T-helper 2 cell (primary cell): ENCODE data around the gene PLAAT4.
"Not testable (repeated sequence)": the region's sequence is repeated elsewhere in the genome, so short reads cannot be mapped to it uniquely, and the experiment has no call there.

ENCODE experiments used
- DNase-seq, 5 experiments: peaks; one replicate each; pipeline versions ENCODE4 v3.0.0 to v3.0.0-alpha.2; 2012 to 2022

Gene PLAAT4

DNA sequence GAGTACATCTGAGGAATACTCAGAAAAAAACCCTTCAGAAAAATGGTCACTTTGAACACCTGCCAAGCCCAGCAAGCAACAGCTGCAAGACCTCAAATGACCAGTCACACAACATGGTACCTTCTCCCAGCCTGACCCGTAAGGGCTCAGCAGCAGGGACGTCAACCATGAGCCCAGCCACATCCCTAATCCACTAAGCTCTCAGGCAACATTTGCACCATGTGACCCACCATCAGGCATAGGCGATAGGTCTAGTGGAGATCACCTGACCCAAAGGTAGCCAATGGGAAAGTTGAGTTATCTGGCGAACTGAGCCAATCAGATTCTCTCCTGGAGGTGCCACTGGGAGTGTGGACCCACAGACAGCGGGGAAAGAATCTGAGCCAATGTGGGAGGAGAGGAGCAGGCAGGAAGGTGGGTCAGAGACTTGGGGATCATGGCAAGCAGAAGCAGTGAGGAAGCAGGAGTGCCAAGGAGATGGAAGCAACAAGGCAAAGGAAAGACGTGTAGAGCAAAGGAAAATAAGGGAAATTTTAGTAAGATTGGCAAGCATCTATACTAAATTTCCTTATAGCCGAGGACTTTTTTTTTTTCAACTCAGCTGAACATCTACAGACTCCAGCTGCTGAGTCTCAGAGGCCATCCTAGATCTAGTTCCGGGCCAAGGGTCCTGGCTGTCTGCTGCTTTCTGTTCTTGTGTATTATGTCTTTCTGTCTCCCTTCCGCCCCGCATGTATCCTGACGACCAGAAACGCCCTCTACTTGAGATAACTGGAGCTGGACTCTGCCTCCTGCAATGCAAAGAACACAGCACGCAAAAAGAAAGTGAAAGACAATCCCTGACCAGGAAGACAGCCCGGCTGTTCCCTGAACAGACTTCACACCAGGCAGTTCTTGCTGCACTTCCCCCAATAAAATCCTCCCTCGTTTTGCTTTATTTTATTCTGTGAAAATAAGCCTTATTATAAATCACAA lies 37.6 kb downstream of the PLAAT4 start:
- peak in 2 of 5 experiments; percentile 28 to 64 for DNase-seq

DNA sequence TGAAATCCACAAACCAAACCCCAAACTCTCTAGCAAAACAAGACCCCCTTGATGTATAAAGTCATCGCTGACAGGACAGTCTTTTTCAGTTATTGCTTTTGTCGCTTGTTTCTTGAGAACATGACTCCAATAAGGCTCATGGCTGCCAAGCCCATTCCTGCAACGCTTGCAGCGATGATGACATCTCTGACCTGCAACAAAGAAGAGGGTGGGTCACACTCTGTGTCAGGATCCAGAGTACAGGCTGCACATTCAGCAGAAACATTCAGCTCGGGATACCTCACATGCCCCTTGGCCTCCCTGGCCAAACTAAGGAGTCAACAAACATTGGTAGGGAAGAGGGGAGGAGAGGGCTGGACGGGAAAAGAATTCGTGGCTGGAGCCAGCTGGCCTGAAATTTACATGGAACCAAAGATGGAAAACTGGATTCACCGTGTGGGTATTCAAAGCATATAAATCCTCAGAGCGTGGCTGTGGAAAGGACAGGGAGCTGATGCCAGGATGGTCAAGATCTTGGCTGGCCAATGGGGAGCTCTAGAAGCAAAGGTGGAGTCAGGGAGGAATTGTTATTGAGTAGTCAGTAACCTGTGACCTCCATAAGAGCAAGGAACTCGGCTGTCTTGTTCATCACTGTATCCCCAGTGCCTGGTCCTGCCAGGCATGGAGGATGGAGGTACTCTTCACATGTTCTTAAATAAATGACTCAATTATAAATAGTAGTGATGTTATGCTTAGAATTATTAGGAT lies 38.4 kb downstream of the PLAAT4 start:
- no peak for DNase-seq

DNA sequence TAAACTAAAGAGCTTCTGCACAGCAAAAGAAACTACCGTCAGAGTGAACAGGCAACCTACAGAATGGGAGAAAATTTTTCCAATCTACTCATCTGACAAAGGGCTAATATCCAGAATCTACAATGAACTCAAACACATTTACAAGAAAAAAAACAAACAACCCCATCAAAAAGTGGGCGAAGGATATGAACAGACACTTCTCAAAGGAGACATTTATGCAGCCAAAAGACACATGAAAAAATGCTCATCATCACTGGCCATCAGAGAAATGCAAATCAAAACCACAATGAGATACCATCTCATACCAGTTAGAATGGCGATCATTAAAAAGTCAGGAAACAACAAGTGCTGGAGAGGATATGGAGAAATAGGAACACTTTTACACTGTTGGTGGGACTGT lies 42.3 kb downstream of the PLAAT4 start:
- not testable (repeated sequence) for DNase-seq

DNA sequence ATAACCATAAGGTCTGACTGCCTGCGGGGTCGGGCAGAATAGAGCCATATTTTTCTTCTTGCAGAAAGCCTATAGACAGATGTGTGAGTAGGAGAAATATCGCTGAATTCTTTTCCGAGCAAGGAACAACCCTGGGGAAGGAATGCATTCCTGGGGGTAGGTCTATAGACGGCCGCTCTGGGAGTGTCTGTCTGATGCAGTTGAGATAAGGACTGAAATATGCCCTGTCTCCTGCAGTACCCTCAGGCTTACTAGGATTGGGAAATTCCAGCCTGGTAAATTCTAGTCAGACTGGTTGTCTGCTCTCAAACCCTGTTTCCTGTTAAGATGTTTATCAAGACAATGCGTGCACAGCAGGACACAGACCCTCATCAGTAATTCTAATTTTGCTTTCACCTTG lies 44.6 kb downstream of the PLAAT4 start:
- not testable (repeated sequence) for DNase-seq

DNA sequence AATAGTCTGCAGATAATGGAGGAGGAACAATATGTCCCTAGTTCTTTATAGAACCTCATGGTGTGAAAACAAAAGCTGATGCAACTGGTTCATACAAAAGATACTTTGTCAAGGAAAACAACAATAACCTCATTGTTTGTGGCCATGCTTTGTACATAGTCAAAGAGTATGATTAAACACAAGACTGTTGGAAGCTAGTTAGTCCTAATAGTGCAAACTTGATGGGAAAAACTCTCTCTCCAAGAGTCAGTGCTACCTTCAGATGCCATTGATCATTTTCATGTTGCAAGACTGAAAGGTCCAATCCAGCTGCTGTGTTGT lies 46.7 kb downstream of the PLAAT4 start:
- DNase-seq, result no peak

DNA sequence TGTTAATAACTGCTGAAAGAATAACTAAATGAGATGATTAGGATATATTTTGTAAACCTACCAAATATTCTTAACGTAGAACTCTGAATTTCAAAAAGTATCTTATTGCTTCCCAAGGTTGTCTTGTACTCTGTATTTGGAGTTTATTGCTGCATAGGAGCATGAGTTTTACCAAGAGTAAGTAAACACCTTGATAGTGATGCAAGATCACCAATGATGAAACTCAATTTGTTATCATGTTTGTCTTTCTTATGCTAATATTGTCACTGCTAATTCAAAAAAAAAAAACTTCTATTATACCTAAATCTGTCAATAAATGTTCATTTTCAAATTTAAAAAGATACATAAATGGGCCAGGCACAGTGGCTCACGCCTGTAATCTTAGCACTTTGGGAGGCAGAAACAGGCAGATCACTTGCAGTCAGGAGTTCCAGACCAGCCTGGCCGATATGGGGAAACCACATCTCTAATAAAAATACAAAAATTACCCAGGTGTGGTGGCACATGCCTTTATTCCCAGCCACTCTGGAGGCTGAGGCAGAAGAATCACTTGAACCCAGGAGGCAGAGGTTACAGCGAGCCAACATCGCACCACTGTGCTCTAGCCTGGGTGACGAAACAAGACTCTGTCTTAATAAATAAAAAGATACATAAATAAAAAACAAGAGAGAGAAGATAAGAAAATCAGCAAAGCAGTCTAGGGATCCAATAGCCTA lies 50.0 kb downstream of the PLAAT4 start:
- DNase-seq, result no peak

GRCh38 chr11:63589000-63589399 lies 52.4 kb downstream of the PLAAT4 start:
- no peak for DNase-seq

GRCh38 chr11:63590024-63590788 lies 53.6 kb downstream of the PLAAT4 start:
- no peak for DNase-seq

DNA sequence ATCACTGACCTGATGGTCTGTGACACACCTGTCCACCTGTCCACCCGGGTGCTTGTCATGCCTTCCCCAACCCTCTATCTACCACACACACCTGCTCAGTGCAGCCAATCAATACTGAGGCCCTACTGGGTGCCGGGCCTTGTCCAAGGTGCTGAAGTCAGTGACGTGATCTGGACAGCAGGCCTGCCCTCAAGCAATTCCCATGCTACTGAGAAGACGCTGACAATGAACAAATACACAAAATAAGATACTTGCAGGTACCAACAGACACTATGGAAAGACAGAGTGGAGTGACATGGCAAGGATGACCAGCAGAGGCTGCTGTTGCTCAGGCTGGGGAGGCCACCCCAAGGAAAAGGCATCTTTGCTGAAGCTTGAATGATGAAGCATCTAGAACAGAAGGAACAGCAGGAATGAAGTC lies 56.4 kb downstream of the PLAAT4 start:
- peak in 1 of 5 experiments; percentile 14 for DNase-seq

DNA sequence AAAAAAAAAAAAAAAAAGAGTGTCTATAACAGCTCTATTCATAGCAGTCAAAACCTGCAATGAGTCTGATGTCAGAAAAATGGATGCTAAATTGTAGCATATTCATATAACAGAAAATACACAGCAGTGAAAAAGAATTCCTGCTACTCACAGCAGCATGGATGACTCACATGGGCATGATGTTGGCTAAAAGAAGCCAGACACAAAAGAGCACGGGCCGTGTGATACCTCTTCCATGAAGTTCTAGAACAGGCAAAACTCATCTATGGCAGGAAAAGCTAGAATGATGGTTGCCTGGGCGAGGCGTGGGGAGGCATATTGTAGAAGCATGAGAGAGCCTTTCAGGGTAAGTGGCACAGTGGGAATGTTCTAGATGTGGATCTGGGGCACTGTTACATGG lies 58.7 kb downstream of the PLAAT4 start:
- no peak for DNase-seq
